ENCODE data around the gene ITPKB. TPM values are rescaled to one million over a fixed set of nuclear protein-coding genes. Genes with fewer than 3 reads are reported as not detected.

Gene ITPKB
- total and polyA plus RNA-seq, 7 donors = 1.4 to 80.9 (median 52.4) TPM

DNA sequence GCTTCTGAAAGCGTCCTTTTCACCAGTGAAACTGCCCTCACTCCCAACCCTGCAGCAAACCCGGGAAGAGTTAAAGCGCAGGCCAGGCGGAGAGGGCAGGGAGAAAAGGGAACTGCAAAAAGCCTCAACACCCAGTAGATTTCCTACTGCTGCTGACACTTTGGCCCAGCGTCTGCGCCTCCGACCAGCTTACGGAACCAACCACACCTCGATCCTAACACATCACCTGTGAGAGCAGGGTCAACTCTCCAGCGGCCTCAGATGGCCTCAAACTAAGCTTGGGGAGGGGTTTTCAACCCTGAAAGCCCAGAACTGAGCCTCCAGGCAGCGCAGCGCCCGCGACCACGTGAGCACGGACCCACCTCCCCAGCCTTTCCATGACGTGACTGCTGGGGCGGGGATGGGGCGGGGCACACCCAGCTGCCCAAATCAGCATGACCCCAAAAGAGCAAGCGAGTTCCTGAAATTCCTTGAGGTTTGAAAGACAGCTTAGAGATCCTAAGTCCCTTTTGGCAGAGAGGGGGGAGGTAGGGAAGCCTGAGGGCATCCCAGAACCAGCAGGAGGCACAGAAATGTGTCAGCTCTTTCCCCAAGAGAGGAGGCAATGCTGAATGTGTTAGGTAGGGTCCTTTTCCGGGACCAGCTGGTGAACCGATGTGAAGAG lies 59.1 kb downstream of the ITPKB start:
- Histone ChIP-seq H3K9me3 (no peaks in the 10 kb centered on the region), H3K4me3 (peak overlapping the region; percentile 17 to 46 (median 42)), H3K27me3 (no peaks in the 10 kb centered on the region), H3K4me1 (peaks cover 0 to 100% (median 74%) of the 10 kb centered on the region in 4 donors), H3K27ac (peak overlapping the region in 1 of 4 donors; percentile 90), H3K36me3 (no peaks in the 10 kb centered on the region)
- intact Hi-C loops (cut with DNase I) = loop anchor here (2.0 kb wide), 1 partner anchor 15 kb away; no protein-coding TSS in a partner anchor
- DNase-seq = peak; percentile 96
- WGBS, 2 donors = 6 to 7% methylated on average over 22 of the region's 22 CpGs
- TF ChIP-seq EP300 (IDR thresholded peaks at IDR 0.05) (peak; percentile 33 to 98 (median 58)), POLR2A (IDR thresholded peaks at IDR 0.05) (peak; percentile 68 to 72), POLR2AphosphoS5 (IDR thresholded peaks at IDR 0.05) (peak; percentile 89 to 94 (median 94))
- TF ChIP-seq, protein P1, sequence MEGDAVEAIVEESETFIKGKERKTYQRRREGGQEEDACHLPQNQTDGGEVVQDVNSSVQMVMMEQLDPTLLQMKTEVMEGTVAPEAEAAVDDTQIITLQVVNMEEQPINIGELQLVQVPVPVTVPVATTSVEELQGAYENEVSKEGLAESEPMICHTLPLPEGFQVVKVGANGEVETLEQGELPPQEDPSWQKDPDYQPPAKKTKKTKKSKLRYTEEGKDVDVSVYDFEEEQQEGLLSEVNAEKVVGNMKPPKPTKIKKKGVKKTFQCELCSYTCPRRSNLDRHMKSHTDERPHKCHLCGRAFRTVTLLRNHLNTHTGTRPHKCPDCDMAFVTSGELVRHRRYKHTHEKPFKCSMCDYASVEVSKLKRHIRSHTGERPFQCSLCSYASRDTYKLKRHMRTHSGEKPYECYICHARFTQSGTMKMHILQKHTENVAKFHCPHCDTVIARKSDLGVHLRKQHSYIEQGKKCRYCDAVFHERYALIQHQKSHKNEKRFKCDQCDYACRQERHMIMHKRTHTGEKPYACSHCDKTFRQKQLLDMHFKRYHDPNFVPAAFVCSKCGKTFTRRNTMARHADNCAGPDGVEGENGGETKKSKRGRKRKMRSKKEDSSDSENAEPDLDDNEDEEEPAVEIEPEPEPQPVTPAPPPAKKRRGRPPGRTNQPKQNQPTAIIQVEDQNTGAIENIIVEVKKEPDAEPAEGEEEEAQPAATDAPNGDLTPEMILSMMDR (IDR thresholded peaks at IDR 0.05) = no peak

DNA sequence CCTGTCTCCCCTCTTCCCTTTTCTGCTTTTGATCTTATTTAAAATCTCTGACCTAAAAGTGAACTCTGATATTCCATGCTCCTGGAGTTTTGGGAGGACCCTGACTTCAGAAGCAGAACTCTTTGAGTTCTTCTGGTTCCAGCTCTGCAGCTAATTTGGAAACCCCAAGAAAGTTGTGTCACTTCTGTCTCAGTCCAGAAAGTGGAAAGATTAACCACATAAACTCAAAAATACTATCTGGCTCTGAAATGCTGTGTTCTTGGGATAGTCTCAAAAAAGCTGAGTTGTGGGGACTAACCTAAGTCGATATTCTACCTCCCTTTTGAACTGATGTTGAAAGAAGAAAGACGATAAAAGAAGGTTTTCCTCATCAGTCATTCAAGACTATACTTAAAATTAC lies 59.8 kb downstream of the ITPKB start:
- TF ChIP-seq, protein P1 (IDR thresholded peaks at IDR 0.05) = no peak
- TF ChIP-seq POLR2AphosphoS5 (IDR thresholded peaks at IDR 0.05) (no peak), POLR2A (IDR thresholded peaks at IDR 0.05) (no peak)
- Histone ChIP-seq H3K4me1 (peaks cover 0 to 100% (median 70%) of the 10 kb centered on the region in 4 donors), H3K36me3 (no peaks in the 10 kb centered on the region), H3K9me3 (no peaks in the 10 kb centered on the region), H3K27me3 (no peaks in the 10 kb centered on the region), H3K4me3 (no peak overlapping the region), H3K27ac (peak overlapping the region in 1 of 4 donors; percentile 90)
- 48 to 78% methylated on average over 2 of the region's 2 CpGs for WGBS, 2 donors
- peak; percentile 11 for DNase-seq
- intact Hi-C loops (cut with DNase I) = loop anchor here (2.0 kb wide), 1 partner anchor 14 kb away; no protein-coding TSS in a partner anchor

DNA sequence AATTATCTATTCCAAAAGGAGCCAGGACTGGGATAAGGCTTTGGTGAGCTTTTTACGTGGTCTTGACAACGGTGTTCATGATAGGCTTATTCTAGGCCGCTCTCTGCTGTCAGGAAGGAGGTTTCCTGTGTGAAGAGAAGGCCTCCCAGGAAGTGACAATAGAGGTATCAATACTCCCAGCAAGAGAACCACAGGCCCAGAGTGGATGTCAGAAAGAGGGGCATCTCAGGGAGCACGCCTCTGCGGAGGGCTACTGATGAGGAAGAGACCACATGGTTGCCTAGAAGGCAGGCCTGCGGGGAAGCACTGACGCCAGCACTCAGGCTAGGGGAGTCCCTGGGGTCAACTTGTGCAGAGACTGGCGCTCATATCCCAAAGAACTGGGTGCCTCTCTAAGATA lies 60.4 kb downstream of the ITPKB start:
- Histone ChIP-seq H3K9me3 (no peaks in the 10 kb centered on the region), H3K36me3 (no peaks in the 10 kb centered on the region), H3K27me3 (no peaks in the 10 kb centered on the region), H3K4me1 (peaks cover 0 to 100% (median 67%) of the 10 kb centered on the region in 4 donors), H3K27ac (peak overlapping the region in 1 of 4 donors; percentile 90), H3K4me3 (no peak overlapping the region)
- intact Hi-C loops (cut with DNase I) = loop anchor here (2.0 kb wide), 1 partner anchor 14 kb away; no protein-coding TSS in a partner anchor
- TF ChIP-seq POLR2AphosphoS5 (IDR thresholded peaks at IDR 0.05) (no peak), EP300 (IDR thresholded peaks at IDR 0.05) (no peak), POLR2A (IDR thresholded peaks at IDR 0.05) (no peak)
- TF ChIP-seq, protein P1 (IDR thresholded peaks at IDR 0.05) = no peak
- WGBS, 2 donors = 64 to 89% methylated on average over 8 of the region's 8 CpGs
- DNase-seq = peak; percentile 65

DNA sequence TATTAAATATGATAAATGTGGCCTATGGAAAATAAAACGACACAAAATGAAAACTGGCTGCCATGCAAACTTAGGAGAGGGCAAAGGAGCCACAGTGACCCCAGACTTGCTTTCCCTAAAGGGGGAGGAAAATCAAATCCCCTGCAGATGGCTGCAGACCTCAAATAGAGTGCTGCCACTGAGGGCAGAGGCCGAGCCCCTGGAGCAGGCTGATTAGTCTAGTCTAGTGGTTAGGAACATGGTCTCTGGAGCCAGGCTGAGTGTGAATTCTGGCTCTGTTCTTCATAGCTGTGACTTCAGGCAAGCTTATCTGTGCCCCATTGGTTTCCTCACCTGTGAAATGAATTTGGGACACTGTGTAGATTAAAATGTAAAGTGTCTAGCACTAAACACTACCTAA lies 60.8 kb downstream of the ITPKB start:
- TF ChIP-seq, protein P1 (IDR thresholded peaks at IDR 0.05) = no peak
- TF ChIP-seq POLR2AphosphoS5 (IDR thresholded peaks at IDR 0.05) (no peak), POLR2A (IDR thresholded peaks at IDR 0.05) (no peak), EP300 (IDR thresholded peaks at IDR 0.05) (no peak)
- Histone ChIP-seq H3K9me3 (no peaks in the 10 kb centered on the region), H3K4me1 (peaks cover 0 to 100% (median 66%) of the 10 kb centered on the region in 4 donors), H3K27me3 (no peaks in the 10 kb centered on the region), H3K27ac (peak overlapping the region in 1 of 4 donors; percentile 90), H3K4me3 (no peak overlapping the region), H3K36me3 (no peaks in the 10 kb centered on the region)
- DNase-seq = peak; percentile 60
- intact Hi-C loops (cut with DNase I) = loop anchor here (2.0 kb wide), 1 partner anchor 13 kb away; no protein-coding TSS in a partner anchor
- WGBS, 2 donors = 84 to 95% methylated on average over 2 of the region's 2 CpGs
